OCI-LY1 (cell line): ENCODE data around the gene SCLY.

ENCODE experiments used
- H2AFZ ChIP-seq: fragments of 200-600 bp; sonication (generic), shearing (Covaris generic); 2 replicates; pipeline ENCODE4 v1.6.0; 2014; ENCODE audit warnings: antibody characterized with exemption, mild to moderate bottlenecking, low read length
- H3F3A ChIP-seq: fragments of 200-600 bp; sonication (generic), shearing (Covaris generic); 2 replicates; pipeline ENCODE4 v1.6.0; 2014; ENCODE audit warnings: mild to moderate bottlenecking, antibody characterized with exemption, low read length, moderate library complexity; ENCODE audit not compliant: insufficient read depth
- H3K27ac ChIP-seq: fragments of 200-600 bp; sonication (generic); 2 replicates; pipeline ENCODE4 v1.5.1; 2014; ENCODE audit warnings: low read length, mixed run types, mild to moderate bottlenecking, low read depth; ENCODE audit not compliant: poor library complexity, severe bottlenecking
- H3K27me3 ChIP-seq: fragments of 200-600 bp; sonication (generic); 2 replicates; pipeline ENCODE4 v1.6.0; 2014; ENCODE audit warnings: antibody characterized with exemption, mild to moderate bottlenecking, low read length, moderate library complexity; ENCODE audit not compliant: insufficient read depth
- H3K36me3 ChIP-seq: fragments of 200-600 bp; sonication (generic); 2 replicates; pipeline ENCODE4 v1.6.1; 2014; ENCODE audit warnings: mild to moderate bottlenecking, antibody characterized with exemption, low read length, moderate library complexity, mixed read lengths; ENCODE audit not compliant: insufficient read depth
- H3K4me1 ChIP-seq: fragments of 200-600 bp; sonication (generic); 2 replicates; pipeline ENCODE4 v1.5.1; 2014; ENCODE audit warnings: mild to moderate bottlenecking, low read length, moderate library complexity; ENCODE audit not compliant: insufficient read depth, severe bottlenecking
- H3K4me2 ChIP-seq: fragments of 200-600 bp; sonication (generic), shearing (Covaris generic); 2 replicates; pipeline ENCODE4 v1.6.1; 2014; ENCODE audit warnings: low read length
- H3K4me3 ChIP-seq: fragments of 200-600 bp; sonication (generic); 2 replicates; pipeline ENCODE4 v1.5.1; 2014; ENCODE audit warnings: low read length, low read depth, mild to moderate bottlenecking, mixed read lengths; ENCODE audit not compliant: poor library complexity, severe bottlenecking
- H3K79me2 ChIP-seq: fragments of 200-600 bp; shearing (Covaris generic); 2 replicates; pipeline ENCODE4 v1.6.1; 2016; ENCODE audit warnings: mixed run types, low read length, mixed read lengths; ENCODE audit not compliant: insufficient read depth
- H3K9ac ChIP-seq: fragments of 200-600 bp; sonication (generic), shearing (Covaris generic); 2 replicates; pipeline ENCODE4 v1.6.1; 2014; ENCODE audit warnings: mild to moderate bottlenecking, low read length, mixed read lengths
- H3K9me2 ChIP-seq: fragments of 200-600 bp; sonication (generic), shearing (Covaris generic); 2 replicates; pipeline ENCODE4 v1.6.1; 2014; ENCODE audit warnings: low read depth, mild to moderate bottlenecking, low read length, mixed read lengths
- H3K9me3 ChIP-seq: fragments of 200-600 bp; shearing (Covaris generic); 2 replicates; pipeline ENCODE4 v1.6.1; 2014; ENCODE audit warnings: low read length, mixed read lengths
- H4K20me1 ChIP-seq: fragments of 200-600 bp; sonication (generic), shearing (Covaris generic); 2 replicates; pipeline ENCODE4 v1.6.0; 2016; ENCODE audit warnings: mild to moderate bottlenecking, low read length; ENCODE audit not compliant: insufficient read depth
- EZH2 ChIP-seq: fragments of 200-600 bp; sonication (generic), shearing (Covaris generic); IDR thresholded peaks from 2 replicates; pipeline ENCODE4 v1.8.0; 2017; ENCODE audit warnings: borderline replicate concordance, mixed run types, mild to moderate bottlenecking, antibody characterized with exemption, low read length, moderate library complexity, mixed read lengths
- TF ChIP-seq, protein P1 (sequence below): fragments of 200-600 bp; sonication (generic), shearing (Covaris generic); IDR thresholded peaks from 2 replicates; pipeline ENCODE4 v1.5.1; 2017; ENCODE audit warnings: mild to moderate bottlenecking, antibody characterized with exemption, low read length, moderate library complexity, mixed read lengths

SCLY gene

DNA sequence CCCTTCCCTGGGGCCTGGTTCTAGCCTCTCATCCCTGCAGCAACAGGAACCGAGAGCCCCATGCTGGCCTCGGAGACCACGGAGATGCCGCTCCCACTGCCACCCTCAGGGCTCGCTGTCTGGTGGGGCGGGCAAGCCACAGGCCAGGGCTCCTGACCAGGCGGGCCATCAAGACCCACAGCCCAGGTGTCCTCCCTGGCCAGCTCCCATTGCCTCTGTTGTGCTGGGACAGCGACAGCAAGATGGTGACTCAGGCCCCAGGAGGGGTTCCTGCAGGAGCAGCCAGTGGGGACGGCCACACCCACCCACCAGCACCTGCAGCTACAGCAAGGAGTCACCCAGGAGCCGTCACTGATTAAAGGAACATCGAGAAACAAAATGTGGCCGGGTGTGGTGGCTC, 85.0 kb downstream of the SCLY start:
- Histone ChIP-seq H2AFZ (no peak overlapping the region), H3K9me2 (no peaks in the 10 kb centered on the region), H3K4me1 (peaks cover 4% of the 10 kb centered on the region), H3K4me2 (no peak overlapping the region), H3K4me3 (no peak overlapping the region), H3K27me3 (peaks cover 21% of the 10 kb centered on the region; the same call in 1 of the 2 replicates), H4K20me1 (no peaks in the 10 kb centered on the region), H3K36me3 (no peaks in the 10 kb centered on the region), H3K79me2 (no peaks in the 10 kb centered on the region), H3F3A (no peaks in the 10 kb centered on the region), H3K9ac (no peak overlapping the region), H3K9me3 (no peaks in the 10 kb centered on the region), H3K27ac (no peak overlapping the region)
- TF ChIP-seq, protein P1, sequence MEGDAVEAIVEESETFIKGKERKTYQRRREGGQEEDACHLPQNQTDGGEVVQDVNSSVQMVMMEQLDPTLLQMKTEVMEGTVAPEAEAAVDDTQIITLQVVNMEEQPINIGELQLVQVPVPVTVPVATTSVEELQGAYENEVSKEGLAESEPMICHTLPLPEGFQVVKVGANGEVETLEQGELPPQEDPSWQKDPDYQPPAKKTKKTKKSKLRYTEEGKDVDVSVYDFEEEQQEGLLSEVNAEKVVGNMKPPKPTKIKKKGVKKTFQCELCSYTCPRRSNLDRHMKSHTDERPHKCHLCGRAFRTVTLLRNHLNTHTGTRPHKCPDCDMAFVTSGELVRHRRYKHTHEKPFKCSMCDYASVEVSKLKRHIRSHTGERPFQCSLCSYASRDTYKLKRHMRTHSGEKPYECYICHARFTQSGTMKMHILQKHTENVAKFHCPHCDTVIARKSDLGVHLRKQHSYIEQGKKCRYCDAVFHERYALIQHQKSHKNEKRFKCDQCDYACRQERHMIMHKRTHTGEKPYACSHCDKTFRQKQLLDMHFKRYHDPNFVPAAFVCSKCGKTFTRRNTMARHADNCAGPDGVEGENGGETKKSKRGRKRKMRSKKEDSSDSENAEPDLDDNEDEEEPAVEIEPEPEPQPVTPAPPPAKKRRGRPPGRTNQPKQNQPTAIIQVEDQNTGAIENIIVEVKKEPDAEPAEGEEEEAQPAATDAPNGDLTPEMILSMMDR: no peak
- no peak for TF ChIP-seq EZH2

DNA sequence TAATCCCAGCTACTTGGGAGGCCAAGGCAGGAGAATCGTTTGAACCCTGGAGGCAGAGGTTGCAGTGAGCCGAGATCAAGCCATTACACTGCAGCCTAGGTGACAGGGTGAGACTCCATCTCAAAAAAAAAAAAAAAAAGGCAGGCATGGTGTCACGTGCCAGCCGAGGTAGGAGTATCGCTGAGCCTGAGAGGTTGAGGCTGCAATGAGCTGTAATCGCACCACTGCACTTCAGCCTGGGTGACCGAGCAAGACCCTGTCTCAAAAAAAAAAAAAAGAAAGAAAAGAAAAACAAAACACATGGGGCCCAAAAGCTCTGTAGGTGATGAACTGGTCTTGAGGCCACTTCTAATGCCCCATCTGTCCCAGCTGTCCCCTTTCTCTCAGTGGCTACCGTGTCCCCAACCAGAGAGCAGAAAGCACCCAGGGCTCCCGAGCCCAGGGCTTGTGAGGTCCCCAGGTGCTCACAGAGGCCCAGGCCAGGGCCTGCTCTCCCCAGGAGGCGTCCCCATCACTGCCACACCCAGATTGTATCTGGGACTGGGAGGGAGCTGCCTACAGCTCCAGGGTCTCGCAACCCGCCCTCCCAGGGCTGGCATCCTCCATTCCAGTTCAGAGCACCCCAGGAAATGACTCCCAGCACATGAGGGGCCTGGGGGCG, 86.2 kb downstream of the SCLY start:
- Histone ChIP-seq H3K79me2 (no peaks in the 10 kb centered on the region), H3K9me3 (no peaks in the 10 kb centered on the region), H3K4me2 (no peak overlapping the region), H3K36me3 (no peaks in the 10 kb centered on the region), H3K27me3 (peaks cover 21% of the 10 kb centered on the region; the same call in 1 of the 2 replicates), H3K27ac (no peak overlapping the region), H3K9me2 (no peaks in the 10 kb centered on the region), H3K9ac (no peak overlapping the region), H3F3A (no peaks in the 10 kb centered on the region), H3K4me3 (no peak overlapping the region), H2AFZ (no peak overlapping the region), H4K20me1 (no peaks in the 10 kb centered on the region), H3K4me1 (peaks cover 4% of the 10 kb centered on the region)
- no peak for TF ChIP-seq EZH2
- TF ChIP-seq, protein P1: no peak

DNA sequence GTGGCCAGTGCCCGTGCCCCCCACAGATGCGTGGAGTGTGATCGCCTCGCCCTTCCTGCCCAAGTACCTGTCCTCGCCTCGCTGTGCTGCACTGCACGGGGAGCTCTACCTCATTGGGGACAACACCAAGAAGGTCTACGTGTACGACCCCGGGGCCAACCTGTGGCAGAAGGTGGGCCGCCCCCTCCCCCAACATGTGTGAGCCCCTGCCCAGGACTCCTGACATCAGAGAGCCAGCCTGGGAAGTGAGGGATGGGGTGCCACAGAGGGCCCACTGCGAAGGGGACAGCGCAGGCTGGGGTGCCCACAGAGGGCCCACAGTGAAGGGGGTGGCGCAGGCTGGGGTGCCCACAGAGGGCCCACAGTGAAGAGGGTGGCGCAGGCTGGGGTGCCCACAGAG, 88.2 kb downstream of the SCLY start:
- Histone ChIP-seq H4K20me1 (no peaks in the 10 kb centered on the region), H3K9me3 (no peaks in the 10 kb centered on the region), H3K9ac (no peak overlapping the region), H3K36me3 (no peaks in the 10 kb centered on the region; the same call in 1 of the 2 replicates), H2AFZ (no peak overlapping the region), H3K79me2 (no peaks in the 10 kb centered on the region), H3F3A (no peaks in the 10 kb centered on the region), H3K4me3 (no peak overlapping the region), H3K4me2 (no peak overlapping the region), H3K4me1 (peaks cover 4% of the 10 kb centered on the region), H3K27ac (no peak overlapping the region), H3K27me3 (peaks cover 16% of the 10 kb centered on the region; the same call in 1 of the 2 replicates), H3K9me2 (no peaks in the 10 kb centered on the region)
- no peak for TF ChIP-seq EZH2
- TF ChIP-seq, protein P1: no peak
